Mesenchymal stem cell (in vitro differentiated cells and primary cell): ENCODE measurements around the gene TMEM94.
A peak's percentile ranks its signal among the peaks of the same experiment; 100 is the strongest.

Source experiments
- DNase-seq: peaks from one replicate; pipeline ENCODE4 v3.0.0-alpha.2; 2013
- H2AFZ ChIP-seq: one replicate; pipeline ENCODE4 v1.6.1; 2013; ENCODE audit warnings: low read depth, mild to moderate bottlenecking, control low read depth, inconsistent platforms, low read length, moderate library complexity
- H2AK5ac ChIP-seq: 2 replicates; pipeline ENCODE4 v1.6.1; 2013; ENCODE audit warnings: low read length, moderate library complexity, mild to moderate bottlenecking, inconsistent platforms; ENCODE audit not compliant: severe bottlenecking
- H2BK120ac ChIP-seq: one replicate; pipeline ENCODE4 v1.6.1; 2013; ENCODE audit warnings: low read depth, mild to moderate bottlenecking, inconsistent platforms, low read length, moderate library complexity
- H2BK12ac ChIP-seq, 2 experiments: one replicate each; pipeline ENCODE4 v1.6.1; 2013; ENCODE audit warnings: inconsistent platforms in 2 of 2, low read length in 2 of 2, mild to moderate bottlenecking in 2 of 2, moderate library complexity in 2 of 2, control low read depth in 1 of 2
- H2BK15ac ChIP-seq: one replicate; pipeline ENCODE4 v1.6.1; 2013; ENCODE audit warnings: mild to moderate bottlenecking, low read depth, inconsistent platforms; ENCODE audit not compliant: poor library complexity, severe bottlenecking
- H2BK5ac ChIP-seq: 2 replicates; pipeline ENCODE4 v1.6.1; 2013; ENCODE audit warnings: low read depth, mild to moderate bottlenecking, low read length, control low read depth, inconsistent platforms; ENCODE audit not compliant: poor library complexity, severe bottlenecking
- H3K14ac ChIP-seq, 2 experiments: one replicate each; pipeline ENCODE4 v1.6.1; 2013; ENCODE audit warnings: inconsistent platforms in 2 of 2, low read length in 2 of 2, control low read depth in 1 of 2, mild to moderate bottlenecking in 1 of 2, moderate library complexity in 1 of 2
- H3K18ac ChIP-seq, 2 experiments: one replicate each; pipeline ENCODE4 v1.6.1; 2013; ENCODE audit warnings: inconsistent platforms in 2 of 2, low read length in 2 of 2, control low read depth in 1 of 2, low read depth in 1 of 2, mild to moderate bottlenecking in 1 of 2
- H3K23ac ChIP-seq, 2 experiments: one replicate each; pipeline ENCODE4 v1.6.1; 2013; ENCODE audit warnings: inconsistent platforms in 2 of 2, low read length in 2 of 2, mild to moderate bottlenecking in 2 of 2, moderate library complexity in 2 of 2, control low read depth in 1 of 2
- H3K27ac ChIP-seq: 2 replicates; pipeline ENCODE4 v1.5.1; 2013; ENCODE audit warnings: mild to moderate bottlenecking, moderate library complexity, low read length, control low read depth, inconsistent platforms; ENCODE audit not compliant: poor library complexity, severe bottlenecking
- H3K27me3 ChIP-seq, 2 experiments: 2 replicates each; pipeline versions ENCODE4 v1.6.1 to v1.7.0; 2013; ENCODE audit warnings: low read length in 2 of 2, mild to moderate bottlenecking in 2 of 2, moderate library complexity in 2 of 2, control low read depth in 1 of 2, inconsistent platforms in 1 of 2; ENCODE audit not compliant: control insufficient read depth in 1 of 2, insufficient read depth in 1 of 2
- H3K36me3 ChIP-seq, 2 experiments: 2 replicates each; pipeline versions ENCODE4 v1.6.1 to v1.7.0; 2013; ENCODE audit warnings: low read length in 2 of 2, control low read depth in 1 of 2, inconsistent platforms in 1 of 2, low read depth in 1 of 2, mild to moderate bottlenecking in 1 of 2; ENCODE audit not compliant: insufficient read depth in 2 of 2, control insufficient read depth in 1 of 2
- H3K4ac ChIP-seq, 2 experiments: one replicate each; pipeline ENCODE4 v1.6.1; 2013; ENCODE audit warnings: inconsistent platforms in 2 of 2, low read length in 2 of 2, mild to moderate bottlenecking in 2 of 2, moderate library complexity in 2 of 2, control low read depth in 1 of 2, low read depth in 1 of 2
- H3K4me1 ChIP-seq: 2 replicates; pipeline ENCODE4 v1.6.1; 2013; ENCODE audit warnings: low read depth, low read length, control low read depth; ENCODE audit not compliant: control insufficient read depth, insufficient read depth
- H3K4me2 ChIP-seq: 2 replicates; pipeline ENCODE4 v1.6.1; 2013; ENCODE audit warnings: low read length, mild to moderate bottlenecking, inconsistent platforms; ENCODE audit not compliant: poor library complexity, severe bottlenecking
- H3K4me3 ChIP-seq, 2 experiments: 2 replicates each; pipeline versions ENCODE4 v1.5.1 to v1.7.0; 2013; ENCODE audit warnings: low read length in 2 of 2, mild to moderate bottlenecking in 2 of 2, control low read depth in 1 of 2, low read depth in 1 of 2; ENCODE audit not compliant: insufficient read depth in 1 of 2
- H3K79me1 ChIP-seq: replicated peaks from 2 replicates; pipeline ENCODE4 v1.6.1; 2013; ENCODE audit warnings: mild to moderate bottlenecking, control low read depth, low read length, inconsistent platforms; ENCODE audit not compliant: poor library complexity, severe bottlenecking
- H3K9ac ChIP-seq: 2 replicates; pipeline ENCODE4 v1.7.0; 2013; ENCODE audit warnings: mild to moderate bottlenecking, low read length, moderate library complexity
- H3K9me3 ChIP-seq: 2 replicates; pipeline ENCODE4 v1.7.0; 2013; ENCODE audit warnings: mild to moderate bottlenecking, low read length; ENCODE audit not compliant: control insufficient read depth
- H4K8ac ChIP-seq: one replicate; pipeline ENCODE4 v1.6.1; 2013; ENCODE audit warnings: inconsistent platforms, mild to moderate bottlenecking, low read length, moderate library complexity
- H4K91ac ChIP-seq: one replicate; pipeline ENCODE4 v1.6.1; 2013; ENCODE audit warnings: mild to moderate bottlenecking, low read length, inconsistent platforms
- WGBS: methylation state at CpG from one replicate; pipeline ENCODE4 v1.1.7; 2013; ENCODE audit warnings: mixed read lengths; 5-methylcytosine and 5-hydroxymethylcytosine counted together

The TMEM94 gene

GRCh38 chr17:75498726-75499213 lies 42.3 kb downstream of the TMEM94 start:
- DNase-seq = no peak
- 83% methylated on average over 16 of the region's 16 CpGs for WGBS
- H2AK5ac ChIP-seq = no peak overlapping the region

DNA sequence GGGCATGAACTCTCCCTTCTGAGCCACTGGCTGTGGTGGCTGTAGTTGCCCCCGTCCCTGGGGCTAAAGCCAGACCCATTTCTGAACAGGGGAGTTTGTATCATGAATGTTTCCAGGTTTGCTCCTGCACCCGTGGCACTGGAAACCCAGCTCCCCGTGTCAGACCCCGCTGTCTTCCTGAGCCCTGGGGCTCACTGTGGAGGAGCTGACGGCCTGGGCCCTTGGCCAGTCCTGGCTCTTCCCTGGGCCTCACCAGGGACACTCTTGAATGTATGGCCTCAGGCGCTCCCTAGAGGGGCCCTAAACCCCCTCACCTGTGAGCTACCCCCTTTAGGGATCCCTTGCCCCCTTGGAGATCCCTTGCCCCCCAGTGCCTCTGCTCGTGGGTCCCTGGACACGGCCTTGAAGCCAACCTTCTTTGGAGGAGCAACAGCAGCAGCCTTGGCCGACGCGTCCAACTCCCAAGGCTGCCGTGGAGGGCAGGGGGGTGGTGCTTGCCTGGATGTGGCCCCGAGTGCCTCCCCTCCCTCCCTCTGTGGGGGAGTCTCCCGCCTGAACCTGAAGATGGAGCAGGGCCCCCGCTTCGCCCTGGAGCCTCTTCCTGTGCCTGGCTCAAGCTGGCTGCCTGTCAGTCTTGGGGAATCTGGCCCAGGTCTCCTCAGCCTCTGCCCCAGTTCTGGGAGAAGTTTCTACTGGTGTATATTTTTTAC lies 43.0 kb downstream of the TMEM94 start:
- Histone ChIP-seq H3K79me1 (no peaks in the 10 kb centered on the region), H3K23ac (no peak overlapping the region), H3K9ac (no peak overlapping the region), H3K4me1 (peaks cover 7% of the 10 kb centered on the region), H2BK120ac (no peak overlapping the region), H3K4ac (no peak overlapping the region), H3K27ac (no peak overlapping the region), H4K8ac (no peak overlapping the region), H3K36me3 (peaks cover 58 to 97% of the 10 kb centered on the region in 2 experiments), H3K27me3 (no peaks in the 10 kb centered on the region), H2BK12ac (no peak overlapping the region), H3K14ac (no peak overlapping the region), H2AK5ac (no peak overlapping the region), H3K9me3 (no peaks in the 10 kb centered on the region), H2BK15ac (no peak overlapping the region), H3K18ac (no peak overlapping the region), H2AFZ (no peak overlapping the region), H4K91ac (no peak overlapping the region), H3K4me3 (no peak overlapping the region), H3K4me2 (no peak overlapping the region), H2BK5ac (no peak overlapping the region)
- DNase-seq = no peak
- 92% methylated on average over 16 of the region's 16 CpGs for WGBS

More at GRCh38 chr17:75498726-75499213, 42.3 kb downstream of the TMEM94 start:
- no peaks in the 10 kb centered on the region for H3K27me3 ChIP-seq
- H3K14ac ChIP-seq = no peak overlapping the region
- no peak overlapping the region for H2BK15ac ChIP-seq
- H4K8ac ChIP-seq = no peak overlapping the region
- H3K36me3 ChIP-seq = peaks cover 63 to 97% of the 10 kb centered on the region in 2 experiments
- H3K4ac ChIP-seq = no peak overlapping the region
- no peak overlapping the region for H2BK5ac ChIP-seq
- H3K4me1 ChIP-seq = peaks cover 5% of the 10 kb centered on the region
- H2AFZ ChIP-seq = no peak overlapping the region
- no peaks in the 10 kb centered on the region for H3K79me1 ChIP-seq
- H3K23ac ChIP-seq = no peak overlapping the region
- no peak overlapping the region for H3K18ac ChIP-seq
- no peak overlapping the region for H3K9ac ChIP-seq
- no peaks in the 10 kb centered on the region for H3K9me3 ChIP-seq
- H3K4me3 ChIP-seq = no peak overlapping the region
- no peak overlapping the region for H4K91ac ChIP-seq
- H3K27ac ChIP-seq = no peak overlapping the region
- H2BK12ac ChIP-seq = no peak overlapping the region
- H3K4me2 ChIP-seq = no peak overlapping the region
- no peak overlapping the region for H2BK120ac ChIP-seq

DNA sequence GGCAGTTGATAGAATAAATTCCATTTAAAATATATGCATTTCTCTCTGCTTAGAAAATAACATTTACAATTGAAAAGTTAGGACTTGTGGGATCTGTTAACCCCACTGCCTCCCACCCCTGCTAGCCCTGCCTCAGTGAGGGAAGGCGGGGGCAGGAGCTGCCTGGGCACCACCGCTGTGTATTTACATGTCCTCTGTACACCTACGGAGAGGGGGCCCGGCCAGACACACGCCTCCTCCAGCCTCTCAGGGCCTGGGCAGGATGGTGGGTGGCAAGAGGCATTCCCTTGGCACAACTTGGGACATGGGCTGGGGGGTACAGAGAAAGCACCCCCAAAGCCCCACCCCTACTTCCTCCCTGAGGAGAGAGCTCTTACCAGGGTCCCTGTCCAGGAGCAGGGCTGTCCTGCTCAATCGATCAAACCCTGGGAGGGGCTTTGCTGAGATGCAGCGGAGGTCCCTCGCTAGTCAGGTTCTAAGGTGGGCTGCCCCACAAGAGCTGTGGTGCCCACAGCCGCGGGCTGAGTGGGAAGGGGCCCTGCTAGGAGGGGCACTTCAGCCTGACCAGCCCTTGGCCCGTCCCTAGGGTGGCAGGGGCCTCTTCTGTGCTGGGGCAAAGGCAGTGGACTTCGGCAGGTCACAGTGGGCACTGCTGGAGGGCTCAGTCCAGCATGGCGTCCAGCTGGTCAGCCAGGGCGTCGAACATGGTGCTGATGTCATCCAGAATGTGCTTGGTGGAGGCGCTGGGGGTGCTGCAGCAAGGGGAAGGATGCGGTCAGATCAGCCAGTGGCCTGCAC lies 44.2 kb downstream of the TMEM94 start:
- H3K27ac ChIP-seq = no peak overlapping the region
- H3K27me3 ChIP-seq = no peaks in the 10 kb centered on the region
- no peak overlapping the region for H3K4ac ChIP-seq
- H2AFZ ChIP-seq = no peak overlapping the region
- peaks cover 9% of the 10 kb centered on the region for H3K4me1 ChIP-seq
- no peak overlapping the region for H3K4me2 ChIP-seq
- H3K23ac ChIP-seq = no peak overlapping the region
- no peak overlapping the region for H3K9ac ChIP-seq
- no peak overlapping the region for H2BK120ac ChIP-seq
- H3K18ac ChIP-seq = no peak overlapping the region
- H3K14ac ChIP-seq = no peak overlapping the region
- no peak overlapping the region for H2AK5ac ChIP-seq
- no peak overlapping the region for H2BK12ac ChIP-seq
- H3K36me3 ChIP-seq = peaks cover 57 to 97% of the 10 kb centered on the region in 2 experiments
- H4K8ac ChIP-seq = no peak overlapping the region
- DNase-seq = no peak
- H2BK15ac ChIP-seq = no peak overlapping the region
- 96% methylated on average over 16 of the region's 17 CpGs for WGBS
- no peaks in the 10 kb centered on the region for H3K79me1 ChIP-seq
- H2BK5ac ChIP-seq = no peak overlapping the region
- H3K9me3 ChIP-seq = no peaks in the 10 kb centered on the region
- H3K4me3 ChIP-seq = no peak overlapping the region
- H4K91ac ChIP-seq = no peak overlapping the region

DNA sequence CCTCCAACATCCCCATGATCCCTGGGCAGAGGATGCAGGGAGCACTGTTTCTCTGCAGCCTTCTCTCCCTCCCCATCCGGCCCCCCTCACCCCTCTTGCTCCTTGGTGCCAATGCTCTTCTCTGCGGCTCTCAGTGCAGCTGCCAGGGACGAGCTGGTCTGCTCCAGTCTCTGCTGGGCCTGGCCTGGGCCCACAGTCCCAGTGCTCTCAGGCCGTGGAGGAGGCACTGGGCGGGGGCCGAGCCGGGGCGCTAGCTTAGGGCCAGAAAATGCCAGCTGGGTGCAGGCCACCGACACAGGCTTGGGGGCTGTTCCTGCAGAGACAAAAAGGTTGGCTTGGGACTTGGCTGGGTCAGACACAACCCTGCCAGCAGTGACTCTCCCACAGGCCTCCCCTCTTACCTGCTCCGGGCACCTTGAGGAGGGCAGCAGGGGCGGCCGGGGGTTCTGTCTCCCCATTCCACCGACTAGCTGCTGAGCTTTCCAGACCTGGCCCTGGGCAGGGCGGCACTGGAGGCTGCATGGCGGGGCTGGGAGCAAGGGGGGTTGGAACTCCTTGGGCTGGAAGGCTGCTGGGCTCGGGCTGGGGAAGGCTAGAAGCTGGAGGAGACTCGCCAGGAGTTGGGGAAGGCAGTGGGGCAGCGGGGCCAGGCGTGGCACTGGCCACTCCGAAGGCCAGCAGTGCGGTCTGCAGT lies 45.1 kb downstream of the TMEM94 start:
- 95% methylated on average over 21 of the region's 21 CpGs for WGBS
- DNase-seq = no peak
- no peak overlapping the region for H3K23ac ChIP-seq

More for the DNA sequence above, 45.1 kb downstream of the TMEM94 start:
- Histone ChIP-seq H2AK5ac (no peak overlapping the region), H2AFZ (no peak overlapping the region), H3K79me1 (no peaks in the 10 kb centered on the region), H4K91ac (no peak overlapping the region), H3K18ac (no peak overlapping the region), H3K27ac (no peak overlapping the region), H2BK5ac (no peak overlapping the region), H3K9me3 (no peaks in the 10 kb centered on the region), H2BK120ac (no peak overlapping the region), H3K36me3 (peaks cover 56 to 97% of the 10 kb centered on the region in 2 experiments), H3K4me2 (no peak overlapping the region), H3K4me3 (no peak overlapping the region), H4K8ac (peak overlapping the region; percentile 12), H3K9ac (no peak overlapping the region), H3K14ac (no peak overlapping the region), H3K27me3 (no peaks in the 10 kb centered on the region), H3K4me1 (peaks cover 9% of the 10 kb centered on the region), H2BK15ac (no peak overlapping the region), H2BK12ac (no peak overlapping the region), H3K4ac (no peak overlapping the region)
